ENCODE results near the gene UBQLN4.

DNA sequence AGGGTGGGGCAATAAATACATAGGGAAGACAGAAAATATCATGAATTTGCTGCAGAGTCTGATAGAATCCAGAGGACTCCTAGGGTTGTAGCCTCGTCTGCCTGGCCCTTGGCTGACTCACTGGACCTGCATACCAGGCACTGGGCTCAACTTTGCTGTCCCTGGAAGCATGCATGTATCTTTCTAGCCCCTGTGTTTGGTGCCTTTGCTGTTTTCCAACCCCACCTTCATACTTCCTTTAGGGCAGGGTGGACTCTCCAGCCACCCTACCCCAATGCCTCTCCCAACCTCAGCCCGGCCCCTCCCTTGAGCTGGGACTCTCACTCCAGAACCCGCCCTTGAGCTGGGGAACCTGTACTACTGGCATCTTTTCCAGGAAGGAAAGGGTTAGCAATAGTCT, 8.6 kb upstream of the UBQLN4 start:
- TF ChIP-seq, protein P1, sequence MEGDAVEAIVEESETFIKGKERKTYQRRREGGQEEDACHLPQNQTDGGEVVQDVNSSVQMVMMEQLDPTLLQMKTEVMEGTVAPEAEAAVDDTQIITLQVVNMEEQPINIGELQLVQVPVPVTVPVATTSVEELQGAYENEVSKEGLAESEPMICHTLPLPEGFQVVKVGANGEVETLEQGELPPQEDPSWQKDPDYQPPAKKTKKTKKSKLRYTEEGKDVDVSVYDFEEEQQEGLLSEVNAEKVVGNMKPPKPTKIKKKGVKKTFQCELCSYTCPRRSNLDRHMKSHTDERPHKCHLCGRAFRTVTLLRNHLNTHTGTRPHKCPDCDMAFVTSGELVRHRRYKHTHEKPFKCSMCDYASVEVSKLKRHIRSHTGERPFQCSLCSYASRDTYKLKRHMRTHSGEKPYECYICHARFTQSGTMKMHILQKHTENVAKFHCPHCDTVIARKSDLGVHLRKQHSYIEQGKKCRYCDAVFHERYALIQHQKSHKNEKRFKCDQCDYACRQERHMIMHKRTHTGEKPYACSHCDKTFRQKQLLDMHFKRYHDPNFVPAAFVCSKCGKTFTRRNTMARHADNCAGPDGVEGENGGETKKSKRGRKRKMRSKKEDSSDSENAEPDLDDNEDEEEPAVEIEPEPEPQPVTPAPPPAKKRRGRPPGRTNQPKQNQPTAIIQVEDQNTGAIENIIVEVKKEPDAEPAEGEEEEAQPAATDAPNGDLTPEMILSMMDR (IDR thresholded peaks at IDR 0.05), result no peak
- TF ChIP-seq RAD21 (IDR thresholded peaks at IDR 0.05; ENCODE audit: low read length) (no peak), TAF1 (IDR thresholded peaks at IDR 0.05; ENCODE audit: borderline replicate concordance, low read depth, low read length) (no peak)
